A549 (cell line): ENCODE measurements around the gene HOXC12. TPM values are rescaled to one million over a fixed set of nuclear protein-coding genes. Genes with fewer than 3 reads are reported as not detected.

ENCODE experiments used
- ATAC-seq, 2 experiments: fragments of 200-7000 bp in 1 of 2; fragments of >200 bp in 1 of 2; cut with Nextera tagmentation in 1 of 2; cut with Tn5 transposase in 1 of 2; 3 replicates each; pipeline versions ENCODE4 v1.8.0 to v1.9.1; 2018 to 2020; ENCODE audit warnings: mild to moderate bottlenecking in 1 of 2, moderate library complexity in 1 of 2
- CTCF ChIA-PET: fragments of 300-600 bp; sonication (Branson Sonifier 250); formaldehyde crosslinking; extraction: SDS; loops from one replicate; lab custom pipeline; 2021; ENCODE audit warnings: antibody characterized with exemption, inconsistent platforms; lab: Yijun Ruan, JAX
- POLR2A ChIA-PET: fragments of 350-600 bp; formaldehyde crosslinking; extraction: SDS; loops from one replicate; lab custom pipeline; 2021; ENCODE audit warnings: antibody characterized with exemption, inconsistent platforms; lab: Yijun Ruan, JAX
- DNase-seq, 2 experiments: peaks; one replicate each; pipeline versions ENCODE4 v3.0.0 to v3.0.0-alpha.2; 2011 to 2016; ENCODE audit warnings: low read depth in 1 of 2, low spot score in 1 of 2
- FAIRE-seq: peaks from 2 replicates; lab custom pipeline; 2011; peaks lifted over from hg19 to GRCh38; lab: Jason Lieb, UNC
- H3K27ac ChIP-seq, 2 experiments: fragments of >200 bp; sonication (Bioruptor Twin); formaldehyde crosslinking; 3 replicates each; pipeline ENCODE4 v1.5.1; 2016 to 2017
- H3K4me1 ChIP-seq: fragments of >200 bp; sonication (Bioruptor Twin); formaldehyde crosslinking; 3 replicates; pipeline ENCODE4 v1.6.1; 2016
- H3K4me2 ChIP-seq: fragments of >200 bp; sonication (Bioruptor Twin); formaldehyde crosslinking; 3 replicates; pipeline ENCODE4 v1.6.1; 2016
- H3K4me3 ChIP-seq: fragments of >200 bp; sonication (Bioruptor Twin); formaldehyde crosslinking; 3 replicates; pipeline ENCODE4 v1.5.1; 2016
- H3K9me3 ChIP-seq: fragments of >200 bp; sonication (Bioruptor Twin); formaldehyde crosslinking; 3 replicates; pipeline ENCODE4 v1.6.1; 2016
- BCL3 ChIP-seq: fragments of >200 bp; sonication (Bioruptor Twin); formaldehyde crosslinking; IDR thresholded peaks from 3 replicates; pipeline ENCODE4 v1.6.1; 2016
- CBX2 ChIP-seq: fragments of 200-600 bp; sonication (generic); IDR thresholded peaks from 2 replicates; pipeline ENCODE4 v1.6.1; 2016; ENCODE audit warnings: low read depth, mild to moderate bottlenecking, borderline replicate concordance
- EHMT2 ChIP-seq: fragments of 200-600 bp; sonication (generic); IDR thresholded peaks from 2 replicates; pipeline ENCODE4 v1.6.1; 2016; ENCODE audit warnings: antibody characterized with exemption, low read depth, mild to moderate bottlenecking, moderate library complexity
- ELK1 ChIP-seq: fragments of 150-350 bp; IDR thresholded peaks from 2 replicates; pipeline ENCODE4 v1.6.1; 2014; ENCODE audit warnings: low read depth, mild to moderate bottlenecking, low read length
- EP300 ChIP-seq, 2 experiments: fragments of >200 bp; sonication (Bioruptor Twin); formaldehyde crosslinking; IDR thresholded peaks; 2 replicates in 1 of 2; 3 replicates in 1 of 2; pipeline ENCODE4 v1.6.1; 2016 to 2017
- FOSB ChIP-seq: fragments of 250-450 bp; sonication (Bioruptor Pico); IDR thresholded peaks from 2 replicates; pipeline ENCODE4 v1.5.0; 2020; ENCODE audit warnings: mild to moderate bottlenecking, moderate library complexity
- FOSL2 ChIP-seq, 2 experiments: fragments of 450-650 bp in 1 of 2; fragments of >200 bp in 1 of 2; sonication (Bioruptor Twin) in 1 of 2; formaldehyde crosslinking; IDR thresholded peaks; 2 replicates each; pipeline versions ENCODE4 v1.5.0 to v1.6.1; 2016 to 2020; ENCODE audit warnings: mild to moderate bottlenecking in 1 of 2, moderate library complexity in 1 of 2
- HES2 ChIP-seq: fragments of >200 bp; sonication (Bioruptor Twin); formaldehyde crosslinking; IDR thresholded peaks from 2 replicates; pipeline ENCODE4 v1.6.1; 2016
- HMGXB4 ChIP-seq: fragments of 250-450 bp; sonication (Bioruptor Pico); IDR thresholded peaks from 2 replicates; pipeline ENCODE4 v1.5.0; 2021; ENCODE audit warnings: mild to moderate bottlenecking, moderate library complexity, borderline replicate concordance
- JUNB ChIP-seq: fragments of >200 bp; sonication (Bioruptor Twin); formaldehyde crosslinking; IDR thresholded peaks from 2 replicates; pipeline ENCODE4 v1.6.1; 2016
- KDM1A ChIP-seq: fragments of 200-600 bp; sonication (generic); IDR thresholded peaks from 2 replicates; pipeline ENCODE4 v1.6.1; 2016; ENCODE audit warnings: low read depth, mild to moderate bottlenecking
- MAFK ChIP-seq: fragments of 450-650 bp; IDR thresholded peaks from 2 replicates; pipeline ENCODE4 v1.6.1; 2014; ENCODE audit not compliant: partially characterized antibody
- NPAS2 ChIP-seq: fragments of 250-450 bp; sonication (Bioruptor Pico); IDR thresholded peaks from 2 replicates; pipeline ENCODE4 v1.8.0; 2022; ENCODE audit warnings: mild to moderate bottlenecking, moderate library complexity, borderline replicate concordance
- PHF8 ChIP-seq: fragments of 200-600 bp; sonication (generic); IDR thresholded peaks from 2 replicates; pipeline ENCODE4 v1.6.1; 2016; ENCODE audit warnings: low read depth, mild to moderate bottlenecking, antibody characterized with exemption, moderate library complexity, borderline replicate concordance
- POLR2AphosphoS2 ChIP-seq: conservative IDR thresholded peaks from 2 replicates; pipeline ENCODE4 v1.6.1; 2012; ENCODE audit warnings: low read length, improper control_type of control experiment, inconsistent platforms
- SREBF2 ChIP-seq: fragments of 450-650 bp; IDR thresholded peaks from 2 replicates; pipeline ENCODE4 v1.6.1; 2014; ENCODE audit warnings: mild to moderate bottlenecking, moderate library complexity
- TFCP2L1 ChIP-seq: fragments of 250-450 bp; sonication (Bioruptor Pico); IDR thresholded peaks from 2 replicates; pipeline ENCODE4 v1.5.0; 2021; ENCODE audit warnings: mild to moderate bottlenecking
- ZC3H11A ChIP-seq: fragments of 450-650 bp; IDR thresholded peaks from 2 replicates; pipeline ENCODE4 v1.6.1; 2014; ENCODE audit warnings: antibody characterized with exemption, mild to moderate bottlenecking
- WGBS: methylation state at CpG from one replicate; pipeline ENCODE4 v1.1.6; 2017; ENCODE audit errors: missing lambda C conversion rate; 5-methylcytosine and 5-hydroxymethylcytosine counted together
- polyA plus RNA-seq, 4 experiments: library from polyadenylated mRNA; depleted of rRNA in 3 of 4; stranded (reverse); fragments of >200 nt; fragmentation: RNase III in 1 of 4; extraction: RNeasy Plus Mini Kit Qiagen cat#74134 plus additional on column Dnase treatment in 1 of 4; gene quantifications; 2 replicates in 3 of 4; 3 replicates in 1 of 4; pipeline ENCODE4 v1.2.3, GENCODE V29; 2011 to 2017

The HOXC12 gene
- polyA plus RNA-seq, 2 of the 4 experiments (the other 2 are of a cell fraction): not detected

- TF ChIP-seq FOSB (CRISPR knock-in tag): no peak
- no peak for DNase-seq
- no peak for FAIRE-seq
- no peak for ATAC-seq
- H3K9me3 ChIP-seq: no peaks in the 10 kb centered on the region
- H3K27ac ChIP-seq: no peak overlapping the region
- H3K4me2 ChIP-seq: peak overlapping the region; percentile 87; the same call in 2 of the 3 replicates
- no peak overlapping the region for H3K4me3 ChIP-seq
- H3K4me1 ChIP-seq: peaks cover 20% of the 10 kb centered on the region; the same call in 2 of the 3 replicates
- ChIA-PET POLR2A (interaction anchor here (1.1 kb wide), 1 partner anchor 59 kb away, joined by 3 read pairs; the partner anchor contains the start of gene HOXC9), CTCF (interaction anchor here (1.1 to 3.6 kb wide), 4 partner anchors 44 to 195 kb away, joined by 3 to 18 read pairs (median 5); partner anchors contain the start of gene HOXC10)
Observed at GRCh38 chr12:53941187-53941586, 13.5 kb upstream of the HOXC12 start.

- Histone ChIP-seq H3K4me1 (peaks cover 20% of the 10 kb centered on the region; the same call in 2 of the 3 replicates), H3K4me3 (no peak overlapping the region), H3K4me2 (peak overlapping the region; percentile 87; the same call in 2 of the 3 replicates), H3K27ac (no peak overlapping the region), H3K9me3 (no peaks in the 10 kb centered on the region)
- no peak for ATAC-seq
- TF ChIP-seq JUNB (no peak), EP300 (IDR thresholded peaks at IDR 0.05) (no peak), HMGXB4 (CRISPR knock-in tag) (no peak), TFCP2L1 (CRISPR knock-in tag) (no peak), EHMT2 (no peak), HES2 (no peak), CBX2 (no peak), PHF8 (no peak), ELK1 (no peak), KDM1A (no peak), MAFK (no peak), ZC3H11A (no peak), SREBF2 (no peak), NPAS2 (no peak), BCL3 (no peak), FOSL2 (IDR thresholded peaks at IDR 0.05) (no peak), FOSL2 (CRISPR knock-in tag; IDR thresholded peaks at IDR 0.05) (no peak), POLR2AphosphoS2 (no peak)
- ChIA-PET POLR2A (interaction anchor here (1.1 kb wide), 1 partner anchor 58 kb away, joined by 3 read pairs; the partner anchor contains the start of gene HOXC9), CTCF (interaction anchor here (0.7 to 1.3 kb wide), 6 partner anchors 12 to 157 kb away, joined by 3 to 5 read pairs (median 3); no protein-coding TSS in a partner anchor)
- 67% methylated on average over 5 of the region's 5 CpGs for WGBS
- no peak for FAIRE-seq
- no peak for DNase-seq
Observed at GRCh38 chr12:53941750-53942149, 13.0 kb upstream of the HOXC12 start.
